Fibroblast of the conjunctiva (primary cell): ENCODE measurements around the gene ZYG11A.
"Not testable (repeated sequence)": the region's sequence is repeated elsewhere in the genome, so short reads cannot be mapped to it uniquely, and the experiment has no call there.

Experiments
- DNase-seq: peaks from one replicate; pipeline ENCODE4 v3.0.0-alpha.2; 2010; ENCODE audit warnings: low read depth

ZYG11A gene

DNA sequence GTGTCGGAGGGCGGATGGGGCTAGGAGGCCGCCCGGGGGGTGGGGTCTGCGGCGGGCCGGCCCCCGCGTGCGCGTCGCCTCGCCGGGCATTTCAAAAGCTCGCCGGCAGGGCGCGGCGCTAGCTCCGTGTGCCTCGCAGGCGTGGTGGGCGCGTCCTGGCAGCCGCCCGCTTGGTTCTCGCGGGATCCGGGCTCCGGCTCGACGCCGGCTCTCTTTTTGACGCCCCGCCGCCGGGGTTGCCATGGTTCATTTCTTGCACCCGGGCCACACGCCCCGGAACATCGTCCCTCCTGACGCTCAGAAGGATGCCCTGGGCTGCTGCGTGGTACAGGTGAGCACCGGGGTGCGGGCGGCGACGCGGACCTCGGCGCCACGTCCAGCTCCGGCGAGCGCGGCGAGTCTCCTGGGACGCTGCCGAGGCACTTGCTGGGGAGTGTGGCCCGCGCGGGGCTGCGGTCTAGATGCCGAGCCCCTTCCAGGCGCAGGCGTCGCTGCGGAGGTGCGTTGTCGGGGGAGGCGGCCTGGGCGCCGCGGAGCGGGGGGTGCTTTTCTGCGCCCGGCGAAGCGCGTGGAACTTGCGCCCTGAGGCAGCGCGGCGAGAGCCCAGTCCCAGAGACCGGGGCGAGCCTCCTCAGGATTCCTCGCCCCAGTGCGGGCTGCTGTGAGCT, at the start of gene ZYG11A:
TSS of gene ZYG11A (plus strand) at position 118 of the 668 bp plus-strand sequence. CDS start at position 242, 124 bp downstream.
- DNase-seq: peak; percentile 37

DNA sequence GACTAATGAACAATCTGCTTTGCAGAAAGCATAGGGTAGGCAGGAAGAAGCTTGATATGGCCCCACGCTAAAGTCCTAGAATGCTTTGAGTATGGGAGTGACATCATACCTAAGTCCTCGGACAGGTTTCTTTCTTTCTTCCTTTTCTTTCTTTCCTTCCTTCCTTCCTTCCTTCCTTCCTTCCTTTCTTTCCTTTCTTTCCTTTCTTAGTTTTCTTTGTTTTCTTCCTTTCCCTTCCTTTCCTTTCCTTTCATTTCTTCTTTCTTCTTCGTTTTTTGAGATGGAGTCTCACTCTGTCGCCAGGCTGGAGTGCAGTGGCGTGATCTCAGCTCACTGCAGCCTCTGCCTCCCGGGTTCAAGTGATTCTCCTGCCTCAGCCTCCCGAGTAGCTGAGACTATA, 48.8 kb upstream of the ZYG11A start:
- not testable (repeated sequence) for DNase-seq

DNA sequence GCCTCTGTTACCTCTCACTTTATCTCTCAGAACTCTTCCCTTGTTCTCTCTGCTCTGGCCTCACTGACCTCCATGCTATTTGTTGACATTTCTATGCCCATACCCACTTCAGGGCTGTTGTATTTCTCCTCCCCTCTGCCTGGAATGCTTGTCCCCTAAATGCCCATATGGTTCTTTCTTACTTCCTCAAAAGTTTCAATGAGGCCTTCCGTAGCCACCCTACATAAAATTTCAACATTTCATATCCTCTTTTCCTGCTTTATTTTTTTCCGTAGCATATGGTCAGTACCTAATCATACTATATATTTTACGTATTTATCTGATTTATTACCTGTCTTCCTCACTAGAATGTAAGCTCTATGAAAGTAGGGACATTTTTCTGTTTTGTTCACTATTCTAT, 47.1 kb upstream of the ZYG11A start:
- DNase-seq: no peak

DNA sequence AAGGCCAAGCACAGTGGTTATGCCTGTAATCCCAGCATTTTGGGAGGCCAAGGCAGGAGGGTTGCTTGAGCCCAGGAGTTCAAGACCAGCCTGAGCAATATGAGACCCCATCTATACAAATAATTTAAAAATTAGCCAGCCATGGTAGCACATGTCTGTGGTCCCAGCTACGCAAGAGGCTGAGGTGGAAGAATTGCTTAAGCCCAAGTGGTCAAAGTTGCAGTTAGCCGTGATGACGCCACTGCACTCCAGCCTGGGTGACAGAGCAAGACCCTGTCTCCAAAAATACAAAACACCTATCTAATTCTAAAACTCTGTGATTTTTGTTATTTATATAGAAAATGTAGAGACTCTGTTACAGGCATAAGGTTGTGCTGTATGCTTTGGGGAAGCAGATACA, 44.2 kb upstream of the ZYG11A start:
- no peak for DNase-seq

DNA sequence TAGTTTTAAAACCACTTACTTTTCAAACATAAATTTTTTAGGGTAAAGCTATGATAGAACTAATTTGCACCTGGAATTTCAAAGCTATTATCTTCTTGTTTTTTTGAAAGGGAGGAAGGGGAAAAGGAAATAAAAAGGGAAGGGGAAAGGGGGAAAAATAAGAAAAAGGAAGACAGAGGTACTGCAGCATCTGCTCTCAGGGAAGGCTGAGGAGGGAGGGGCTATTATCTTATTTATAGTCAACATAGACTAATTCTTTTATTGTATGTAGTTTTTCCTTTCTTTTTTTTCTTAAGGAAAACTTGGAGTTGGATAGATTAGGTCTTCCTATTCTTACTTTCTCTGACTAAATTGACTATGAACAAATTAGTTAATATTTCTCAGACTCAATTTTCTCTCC, 41.5 kb upstream of the ZYG11A start:
- DNase-seq: no peak

DNA sequence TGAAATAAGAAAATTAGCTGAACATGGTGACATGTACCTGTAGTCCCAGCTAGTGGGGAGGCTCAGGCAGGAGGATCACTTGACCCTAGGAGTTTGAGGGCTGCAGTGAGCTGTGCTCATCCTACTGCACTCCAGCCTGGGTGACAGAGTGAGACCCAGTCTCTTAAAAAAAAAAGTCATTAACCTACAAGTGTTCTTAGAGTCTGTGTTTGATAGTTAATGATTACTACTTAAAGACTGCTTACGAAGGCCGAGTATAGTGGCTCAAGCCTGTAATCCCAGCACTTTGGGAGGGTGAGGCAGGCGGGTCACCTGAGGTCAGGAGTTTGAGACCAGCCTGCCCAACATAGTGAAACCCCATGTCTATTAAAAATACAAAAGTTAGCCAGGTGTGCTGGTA, 38.5 kb upstream of the ZYG11A start:
- DNase-seq: not testable (repeated sequence)

DNA sequence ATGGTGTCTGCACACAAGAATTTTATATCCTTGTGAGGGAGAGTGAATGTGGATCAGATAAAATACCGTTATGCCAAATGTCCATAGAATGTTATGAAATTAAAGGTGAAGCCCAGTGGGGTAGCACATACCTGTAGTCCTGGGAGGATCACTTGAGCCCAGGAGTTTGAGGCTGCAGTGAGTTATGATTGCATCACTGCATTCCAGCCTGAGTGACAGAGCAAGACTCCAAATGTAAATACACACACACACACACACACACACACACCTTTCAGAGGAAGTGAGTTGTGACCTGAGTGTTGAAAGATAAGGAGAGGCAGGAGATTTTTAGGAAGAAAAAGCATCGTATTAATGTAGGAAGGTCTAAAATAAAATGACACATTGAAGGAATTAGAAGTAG, 28.1 kb upstream of the ZYG11A start:
- no peak for DNase-seq

DNA sequence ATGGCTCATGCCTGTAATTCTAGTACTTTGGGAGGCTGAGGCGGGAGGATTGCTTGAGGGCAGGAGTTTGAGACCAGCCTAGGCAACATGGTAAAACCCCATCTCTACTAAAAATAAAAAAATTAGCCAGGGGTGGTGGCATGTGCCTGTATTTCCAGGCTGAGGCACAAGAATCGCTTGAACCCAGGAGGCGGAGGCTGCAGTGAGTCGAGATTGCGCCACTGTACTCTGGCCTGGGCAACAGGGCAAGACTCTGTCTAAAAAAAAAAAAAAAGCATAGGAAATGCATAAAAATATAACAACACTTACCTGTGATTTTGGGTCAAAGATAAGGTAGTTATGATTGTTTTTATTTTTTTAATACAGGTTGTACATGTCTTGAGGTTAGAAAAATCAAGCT, 21.7 kb upstream of the ZYG11A start:
- DNase-seq: not testable (repeated sequence)

DNA sequence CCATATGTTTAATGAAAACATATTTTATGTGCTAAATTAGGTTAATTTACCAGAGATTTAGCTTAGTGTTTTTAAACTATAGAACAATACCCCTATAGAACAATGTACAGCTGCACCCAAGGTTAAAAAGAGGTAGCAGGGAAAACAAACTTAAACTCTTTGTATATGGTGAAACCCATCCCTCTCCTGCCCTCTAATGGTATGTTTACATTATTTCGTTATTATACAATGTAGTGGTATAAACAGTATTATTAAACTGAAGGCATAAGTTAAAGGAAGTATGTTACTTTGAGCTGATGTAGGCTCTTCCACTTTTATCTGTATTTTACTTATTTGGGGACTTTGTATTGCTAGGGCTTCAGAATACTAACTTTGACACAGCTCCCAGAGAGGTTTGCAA, 16.7 kb upstream of the ZYG11A start:
- no peak for DNase-seq

DNA sequence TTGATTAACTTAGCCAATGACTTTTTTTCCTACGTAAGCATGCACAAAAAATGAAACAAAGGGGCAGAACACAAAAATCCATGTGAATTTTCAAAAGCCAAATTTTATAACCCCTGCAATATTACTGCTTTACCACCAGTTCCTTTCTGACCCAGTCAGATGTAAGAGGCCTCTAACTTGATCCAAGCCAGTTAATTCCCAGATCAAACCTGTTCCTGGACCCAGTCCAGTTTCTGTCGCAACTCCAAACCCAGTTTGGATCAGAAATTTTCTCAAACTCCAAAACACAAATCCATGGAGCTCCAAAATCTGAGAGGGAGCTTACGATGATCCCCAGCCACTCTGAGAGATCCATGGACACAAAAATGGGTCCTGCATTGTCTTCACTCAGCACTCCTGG, 7.8 kb upstream of the ZYG11A start:
- no peak for DNase-seq

DNA sequence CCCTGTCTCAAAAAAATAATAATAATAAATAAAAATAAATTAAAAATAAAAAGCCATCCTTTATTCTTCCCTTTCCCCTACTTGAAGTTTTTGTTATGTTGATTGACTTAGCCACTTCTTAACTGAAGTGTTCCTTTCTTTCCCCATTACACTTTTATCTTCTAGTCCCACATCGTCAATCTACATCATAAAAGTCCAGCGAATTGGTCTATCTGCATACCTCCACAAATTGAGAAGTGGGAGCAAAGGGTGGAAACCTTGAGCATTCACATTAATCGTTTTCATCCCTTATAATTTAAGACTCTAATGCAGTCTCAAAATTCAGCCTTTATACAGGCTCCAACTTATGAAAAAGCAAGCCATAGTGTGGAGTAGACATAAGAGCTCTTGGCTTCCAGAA, 6.5 kb upstream of the ZYG11A start:
- DNase-seq: no peak

DNA sequence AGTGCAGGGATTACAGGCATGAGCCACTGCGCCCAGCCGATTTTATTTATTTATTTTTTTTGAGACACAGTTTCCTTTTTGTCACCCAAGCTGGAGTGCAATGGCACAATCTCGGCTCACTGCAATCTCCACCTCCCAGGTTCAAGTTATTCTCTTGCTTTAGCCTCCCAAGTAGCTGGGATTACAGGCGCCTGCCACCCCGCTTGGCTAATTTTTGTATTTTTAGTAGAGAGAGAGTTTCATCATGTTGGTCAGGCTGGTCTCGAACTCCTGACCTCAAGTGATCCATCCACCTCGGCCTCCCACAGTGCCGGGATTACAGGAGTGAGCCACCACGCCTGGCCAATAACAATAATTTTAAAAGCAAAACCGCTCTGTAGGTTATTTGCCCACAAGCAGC, 3.4 kb upstream of the ZYG11A start:
- DNase-seq: not testable (repeated sequence)

DNA sequence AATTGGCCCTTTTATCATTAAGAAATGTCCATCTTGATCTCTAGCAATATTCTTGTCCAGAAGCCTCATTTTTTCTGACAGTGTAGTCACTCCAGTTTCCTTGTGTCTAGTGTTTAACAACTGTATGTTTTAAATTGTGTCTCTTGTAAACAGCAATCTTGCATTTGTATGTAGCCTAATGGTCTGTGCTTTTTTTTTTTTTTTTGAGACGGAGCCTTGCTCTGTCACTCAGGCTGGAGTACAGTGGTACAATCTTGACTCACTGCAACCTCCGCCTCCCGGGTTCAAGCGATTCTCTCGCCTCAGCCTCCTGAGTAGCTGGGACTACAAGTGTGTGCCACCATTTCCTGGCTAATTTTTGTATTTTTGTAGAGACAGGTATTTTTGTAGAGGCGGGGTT, 2.6 kb downstream of the ZYG11A start:
- DNase-seq: not testable (repeated sequence)

DNA sequence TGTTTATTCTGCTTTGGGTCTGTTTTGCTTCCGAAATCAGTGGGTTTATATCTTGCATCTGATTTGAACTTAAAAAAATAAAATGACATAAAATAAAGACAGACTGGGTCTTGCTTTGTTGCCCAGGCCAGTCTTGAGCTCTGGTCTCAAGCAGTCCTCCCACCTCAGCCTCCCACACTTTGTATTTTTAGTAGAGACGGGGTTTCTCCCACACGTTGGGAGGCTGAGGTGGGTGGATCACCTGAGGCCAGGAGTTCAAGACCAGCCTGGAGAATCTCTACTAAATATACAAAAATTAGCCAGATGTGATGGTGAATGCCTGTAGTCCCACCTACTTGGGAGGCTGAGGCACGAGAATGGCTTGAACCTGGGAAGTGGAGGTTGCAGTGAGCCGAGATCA, 5.9 kb downstream of the ZYG11A start:
- no peak for DNase-seq

DNA sequence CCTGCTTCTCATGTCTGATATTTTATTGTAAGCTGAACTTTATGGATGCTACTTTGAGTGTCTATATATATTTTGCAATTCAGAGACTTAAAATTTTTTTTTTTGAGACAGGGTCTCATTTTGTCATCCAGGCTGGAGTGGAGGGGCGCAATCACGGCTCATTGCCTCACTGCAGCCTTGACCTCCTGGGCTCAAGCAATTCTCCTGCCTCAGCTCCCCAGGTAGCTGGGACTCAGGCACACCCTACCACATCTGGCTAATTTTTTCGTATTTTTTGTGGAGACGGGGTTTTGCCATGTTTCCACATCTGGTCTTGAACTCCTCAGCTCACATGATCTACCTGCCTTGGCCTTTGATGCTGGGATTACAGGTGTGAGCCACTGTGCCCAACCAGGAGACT, 8.4 kb downstream of the ZYG11A start:
- DNase-seq: no peak

DNA sequence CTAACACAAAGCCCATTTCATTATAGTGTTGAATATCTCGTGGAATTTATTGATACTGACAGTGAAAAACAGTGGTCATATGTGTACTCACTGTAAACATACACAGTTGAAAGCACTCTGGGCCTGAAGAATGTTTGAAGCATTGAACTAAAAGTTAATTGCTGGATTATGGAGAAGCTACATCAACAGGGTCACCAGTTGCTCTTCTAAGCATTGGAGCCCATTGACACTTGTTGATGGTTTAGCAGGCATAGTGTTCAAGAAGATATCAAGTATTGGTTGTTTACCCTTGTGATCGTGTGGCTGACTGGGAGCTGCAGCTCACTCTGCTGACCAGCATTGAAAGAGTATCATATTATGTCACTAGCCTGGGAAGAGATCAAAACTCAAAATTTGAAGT, 10.3 kb downstream of the ZYG11A start:
- DNase-seq: no peak

DNA sequence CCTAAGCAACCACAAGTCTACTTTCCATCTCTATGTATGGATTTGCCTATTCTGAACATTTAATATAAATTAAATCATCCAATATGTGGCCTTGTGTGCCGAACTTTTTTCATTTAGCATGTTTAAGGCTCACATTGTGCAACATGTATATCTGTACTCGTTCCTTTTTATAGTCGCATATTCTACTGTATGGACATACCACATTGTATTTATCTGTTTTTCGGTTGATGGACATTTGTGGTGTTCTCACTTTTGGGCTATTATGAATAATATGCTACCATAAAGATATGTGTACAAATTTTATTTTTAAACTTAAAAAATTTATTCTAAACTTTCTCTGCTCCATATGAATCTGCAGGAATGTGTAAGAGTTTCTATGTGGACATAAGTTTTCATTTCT, 13.0 kb downstream of the ZYG11A start:
- no peak for DNase-seq

DNA sequence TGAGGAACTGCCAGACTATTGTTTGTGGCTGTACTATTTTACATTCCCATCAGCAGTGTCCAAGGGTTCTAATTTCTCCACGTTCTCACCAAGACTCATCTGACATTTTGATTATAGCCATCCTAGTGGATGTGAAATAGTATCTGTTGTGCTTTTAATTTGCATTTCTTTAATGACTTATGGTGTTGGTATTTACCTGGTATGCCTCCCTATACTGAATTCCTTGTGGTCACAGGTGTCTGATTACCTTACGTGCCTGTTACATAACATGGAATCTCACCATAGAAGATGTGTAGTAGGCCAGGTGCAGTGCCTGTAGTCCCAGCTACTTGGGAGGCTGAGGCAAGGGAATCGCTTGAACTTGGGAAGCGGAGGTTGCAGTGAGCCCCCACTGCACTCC, 13.5 kb downstream of the ZYG11A start:
- DNase-seq: no peak

DNA sequence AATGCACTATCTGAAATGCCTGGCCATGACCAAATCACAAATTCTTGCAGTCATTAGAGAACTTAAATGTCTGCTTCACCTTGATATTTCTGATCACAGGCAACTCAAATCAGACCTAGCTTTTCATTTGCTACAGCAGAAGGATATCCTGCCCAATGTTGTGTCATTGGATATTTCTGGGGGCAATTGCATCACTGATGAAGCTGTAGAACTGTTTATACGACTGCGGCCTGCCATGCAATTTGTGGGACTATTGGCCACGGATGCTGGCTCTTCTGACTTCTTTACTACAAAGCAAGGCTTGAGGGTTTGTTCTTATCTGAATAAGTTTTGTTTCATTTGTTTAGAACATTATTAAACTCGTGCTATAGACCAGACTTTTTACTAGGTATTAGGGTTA, 14.9 kb downstream of the ZYG11A start:
- DNase-seq: no peak

DNA sequence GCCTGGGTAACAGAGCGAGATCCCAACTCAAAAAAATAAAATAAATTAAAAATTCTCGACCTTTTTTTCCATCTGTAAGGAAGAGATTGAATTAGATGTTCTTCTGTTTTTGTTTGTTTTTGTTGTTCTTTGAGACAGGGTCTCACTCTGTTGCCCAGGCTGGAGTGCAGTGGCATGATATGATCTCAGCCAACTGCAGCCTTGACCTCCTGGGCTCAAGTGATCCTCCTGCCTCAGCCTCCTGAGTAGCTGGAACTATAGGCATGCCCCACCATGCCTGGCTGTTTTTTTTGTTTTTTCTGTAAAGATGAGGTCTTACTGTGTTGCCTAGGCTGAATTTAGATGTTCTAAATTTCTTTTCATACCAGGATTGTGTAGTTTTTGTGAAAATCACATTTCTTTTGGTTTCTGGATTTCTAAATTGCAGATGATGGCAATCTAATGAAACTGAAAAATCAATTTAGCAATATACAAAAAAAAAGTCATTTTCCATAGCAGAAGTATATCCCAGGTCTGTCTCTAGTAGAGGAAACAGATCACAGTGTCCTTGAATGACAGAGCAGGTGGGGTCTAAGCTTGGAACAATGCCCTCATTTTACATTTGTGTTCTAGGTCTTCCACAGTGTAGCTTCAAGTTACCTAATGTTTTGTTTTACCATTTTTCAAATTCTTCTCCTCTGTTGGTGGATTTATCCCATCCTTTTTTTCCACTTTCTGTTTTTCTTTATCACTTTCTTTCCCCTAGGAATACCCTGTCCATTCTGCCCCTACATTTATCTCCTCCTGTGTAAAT, 20.3 kb downstream of the ZYG11A start:
- DNase-seq: no peak

DNA sequence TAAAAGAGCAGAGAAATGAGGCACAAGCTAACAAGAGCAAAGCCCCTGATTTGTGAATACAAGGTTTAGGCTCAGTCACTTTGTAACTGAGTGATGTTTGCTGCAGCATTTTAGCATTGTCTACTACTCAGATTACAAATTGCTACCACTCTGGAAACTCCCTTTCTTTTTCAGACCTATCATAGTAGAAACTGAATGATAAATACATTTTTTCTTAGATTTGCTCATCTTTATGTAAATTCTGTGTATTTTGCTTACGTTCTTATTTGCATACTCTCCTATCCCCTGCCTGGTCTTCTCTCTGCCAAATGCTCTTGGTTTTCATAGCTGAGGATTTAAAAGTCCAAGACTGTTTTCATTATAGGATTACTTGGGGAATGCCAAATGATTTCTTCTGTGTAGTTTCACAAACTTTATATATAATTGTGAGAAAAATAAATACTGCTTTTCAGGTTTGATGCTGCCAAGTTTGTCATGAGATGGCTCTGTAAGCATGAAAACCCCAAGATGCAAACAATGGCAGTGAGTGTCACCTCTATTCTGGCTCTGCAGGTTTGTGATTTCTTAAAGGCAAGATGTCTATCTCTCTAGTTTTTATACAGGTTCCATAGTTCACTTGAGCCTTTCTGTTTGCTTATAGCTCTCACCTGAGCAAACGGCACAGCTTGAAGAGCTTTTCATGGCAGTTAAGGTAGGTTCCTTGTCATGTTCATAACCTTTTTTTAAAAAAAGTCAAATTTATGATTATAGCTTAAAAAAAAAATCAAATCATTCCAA, 24.7 kb downstream of the ZYG11A start:
- no peak for DNase-seq

DNA sequence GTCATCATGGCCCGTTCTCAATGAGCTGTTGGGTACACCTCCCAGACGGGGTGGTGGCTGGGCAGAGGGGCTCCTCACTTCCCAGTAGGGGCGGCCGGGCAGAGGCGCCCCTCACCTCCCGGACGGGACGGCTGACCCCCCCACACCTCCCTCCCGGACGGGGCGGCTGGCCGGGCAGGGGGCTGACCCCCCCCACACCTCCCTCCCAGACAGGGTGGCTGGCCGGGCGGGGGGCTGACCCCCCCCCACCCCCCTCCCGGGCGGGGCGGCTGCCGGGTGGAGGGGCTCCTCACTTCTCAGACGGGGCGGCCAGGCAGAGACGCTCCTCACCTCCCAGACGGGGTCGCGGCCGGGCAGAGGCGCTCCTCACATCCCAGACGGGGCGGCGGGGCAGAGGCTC, 27.2 kb downstream of the ZYG11A start:
- DNase-seq: not testable (repeated sequence)

DNA sequence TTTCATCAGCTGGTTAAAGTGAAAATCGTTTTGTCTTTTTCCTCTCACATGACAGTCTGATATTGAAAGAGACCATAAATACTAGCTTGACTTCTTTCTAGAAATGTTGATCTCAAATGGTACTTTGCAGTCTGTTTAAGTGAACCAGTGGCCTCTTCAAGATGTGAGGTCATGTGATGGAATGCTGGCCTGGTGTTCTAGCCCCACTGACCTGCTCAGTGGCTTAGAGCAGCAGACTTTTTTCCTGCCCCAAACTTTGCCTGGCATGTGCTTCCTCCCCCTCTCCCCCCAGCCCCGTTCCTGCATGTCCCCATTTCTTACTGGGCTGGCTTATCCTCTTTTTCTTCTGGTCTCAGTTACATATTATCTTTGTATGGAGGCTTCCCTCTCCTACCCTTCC, 34.3 kb downstream of the ZYG11A start:
- no peak for DNase-seq
